HG02759 (cell line): ENCODE data around the gene VEGFB.

Experiments
- ATAC-seq: cut with Tn5 transposase; IDR thresholded peaks from one replicate; pipeline ENCODE4 v1.9.1; 2021; ENCODE audit warnings: mild to moderate bottlenecking, moderate library complexity; ENCODE audit not compliant: unreplicated experiment

Gene VEGFB

GRCh38 chr11:64276653-64277431 lies 42.5 kb downstream of the VEGFB start:
- ATAC-seq, result no peak

DNA sequence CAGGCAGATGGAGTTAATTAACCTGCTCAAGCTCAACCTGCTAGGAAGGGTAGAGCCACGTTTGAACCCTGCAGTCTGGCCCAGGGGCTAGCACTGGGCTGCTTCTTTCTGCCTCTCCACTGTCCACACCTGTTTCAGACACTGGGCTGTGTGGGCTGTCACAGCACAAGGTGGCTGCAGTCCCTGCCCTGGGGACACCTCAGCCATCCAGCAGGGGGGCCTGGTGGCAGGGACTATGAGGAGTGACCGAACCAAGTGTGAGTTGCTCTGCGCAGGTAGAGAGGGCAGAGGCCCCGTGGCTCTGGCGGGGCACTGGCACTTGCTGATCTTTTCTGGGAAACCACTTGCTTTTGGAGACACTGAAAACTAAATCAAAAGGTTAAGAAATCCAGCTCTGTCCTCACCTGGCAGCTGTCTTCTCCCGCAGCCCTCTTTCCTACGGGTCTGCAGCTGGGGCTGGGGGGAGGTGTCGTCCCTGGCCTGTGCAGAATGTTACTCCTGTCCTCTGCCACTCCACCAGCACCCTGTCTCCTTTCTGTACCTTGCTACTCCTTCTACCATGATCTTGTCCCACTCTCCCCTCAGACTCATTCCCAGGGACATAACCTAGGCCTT lies 44.3 kb downstream of the VEGFB start:
- no peak for ATAC-seq

- ATAC-seq, result no peak
These were observed 47.8 kb downstream of the VEGFB start for GRCh38 chr11:64281957-64282770.

DNA sequence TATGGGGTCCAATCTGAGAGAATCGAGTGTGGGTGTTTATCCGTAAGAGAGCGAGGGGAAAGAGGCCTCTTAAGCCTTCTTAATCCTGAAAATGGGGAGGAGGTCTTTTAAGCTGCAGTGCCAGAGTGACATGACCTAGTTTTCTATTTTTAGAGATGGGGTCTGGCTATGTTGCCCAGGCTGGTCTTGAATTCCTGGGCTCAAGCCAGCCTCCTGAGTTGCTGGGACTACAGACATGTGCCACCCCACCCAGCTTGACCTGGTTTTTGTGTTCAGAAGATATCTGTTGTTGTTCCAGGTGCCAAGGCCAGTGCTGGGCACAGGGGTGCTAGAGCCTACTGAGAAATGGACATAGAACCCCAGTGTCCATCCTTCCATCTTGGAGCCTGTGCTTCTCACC lies 48.7 kb downstream of the VEGFB start:
- no peak for ATAC-seq

- ATAC-seq, result peak; percentile 74
These were observed 49.9 kb downstream of the VEGFB start, which contains the start of gene BAD for GRCh38 chr11:64284048-64284961. TSS of gene BAD (minus strand) at chr11:64284665. CDS start at chr11:64284368, 297 bp downstream.

- peak; percentile 66 for ATAC-seq
These were observed 50.8 kb downstream of the VEGFB start, which contains the start of gene GPR137 for GRCh38 chr11:64284962-64285884. TSS of gene GPR137 (plus strand) at chr11:64285848. CDS start at chr11:64286525, 677 bp downstream.

GRCh38 chr11:64285885-64286800 lies 51.8 kb downstream of the VEGFB start:
- ATAC-seq, result peak; percentile 0

- ATAC-seq, result no peak
These were observed 52.4 kb downstream of the VEGFB start for GRCh38 chr11:64286801-64287159.

GRCh38 chr11:64287676-64288352 lies 53.4 kb downstream of the VEGFB start:
- ATAC-seq, result no peak

DNA sequence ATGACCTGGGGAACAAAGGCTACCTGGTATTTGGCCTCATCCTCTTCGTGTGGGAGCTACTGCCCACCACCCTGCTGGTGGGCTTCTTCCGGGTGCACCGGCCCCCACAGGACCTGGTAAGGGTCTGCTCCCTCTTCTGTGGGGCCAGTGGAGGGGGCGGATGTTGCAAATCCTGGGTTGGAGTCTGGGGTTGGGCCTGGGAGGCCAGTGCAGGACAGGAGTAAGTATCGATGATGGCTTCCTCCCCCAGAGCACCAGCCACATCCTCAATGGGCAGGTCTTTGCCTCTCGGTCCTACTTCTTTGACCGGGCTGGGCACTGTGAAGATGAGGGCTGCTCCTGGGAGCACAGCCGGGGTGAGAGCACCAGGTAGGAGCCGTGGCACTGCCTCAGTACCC lies 54.0 kb downstream of the VEGFB start:
- no peak for ATAC-seq
